GM19452 (cell line): ENCODE data around the gene PPP1R37.
A peak's percentile ranks its signal among the peaks of the same experiment; 100 is the strongest.

Source experiments
- ATAC-seq: cut with Tn5 transposase; IDR thresholded peaks from one replicate; pipeline ENCODE4 v1.9.1; 2021; ENCODE audit not compliant: unreplicated experiment

The PPP1R37 gene

GRCh38 chr19:45166723-45167252 is 73.8 kb downstream of the PPP1R37 start:
- no peak for ATAC-seq

- no peak for ATAC-seq
These were observed 75.9 kb downstream of the PPP1R37 start for GRCh38 chr19:45168767-45169351.

DNA sequence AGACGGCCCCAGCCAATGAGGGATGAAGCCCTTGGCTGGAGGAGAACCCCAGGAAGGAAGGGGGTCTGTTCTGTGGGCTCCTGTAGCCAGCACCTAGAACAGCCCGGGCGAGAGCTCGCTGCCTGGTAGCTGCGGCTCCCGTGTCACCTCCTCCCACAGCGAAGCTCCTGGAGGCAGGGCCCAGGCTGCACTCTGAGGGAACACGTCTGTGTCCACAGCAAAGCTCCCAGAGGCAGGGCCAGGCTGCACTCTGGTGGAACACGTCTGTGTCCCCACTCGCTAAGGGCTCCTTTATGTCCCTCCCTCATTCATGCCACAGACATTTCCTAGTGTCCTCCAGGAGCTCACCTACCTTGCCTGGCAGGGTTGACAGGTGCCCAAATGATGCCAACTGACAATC is 76.6 kb downstream of the PPP1R37 start:
- no peak for ATAC-seq

DNA sequence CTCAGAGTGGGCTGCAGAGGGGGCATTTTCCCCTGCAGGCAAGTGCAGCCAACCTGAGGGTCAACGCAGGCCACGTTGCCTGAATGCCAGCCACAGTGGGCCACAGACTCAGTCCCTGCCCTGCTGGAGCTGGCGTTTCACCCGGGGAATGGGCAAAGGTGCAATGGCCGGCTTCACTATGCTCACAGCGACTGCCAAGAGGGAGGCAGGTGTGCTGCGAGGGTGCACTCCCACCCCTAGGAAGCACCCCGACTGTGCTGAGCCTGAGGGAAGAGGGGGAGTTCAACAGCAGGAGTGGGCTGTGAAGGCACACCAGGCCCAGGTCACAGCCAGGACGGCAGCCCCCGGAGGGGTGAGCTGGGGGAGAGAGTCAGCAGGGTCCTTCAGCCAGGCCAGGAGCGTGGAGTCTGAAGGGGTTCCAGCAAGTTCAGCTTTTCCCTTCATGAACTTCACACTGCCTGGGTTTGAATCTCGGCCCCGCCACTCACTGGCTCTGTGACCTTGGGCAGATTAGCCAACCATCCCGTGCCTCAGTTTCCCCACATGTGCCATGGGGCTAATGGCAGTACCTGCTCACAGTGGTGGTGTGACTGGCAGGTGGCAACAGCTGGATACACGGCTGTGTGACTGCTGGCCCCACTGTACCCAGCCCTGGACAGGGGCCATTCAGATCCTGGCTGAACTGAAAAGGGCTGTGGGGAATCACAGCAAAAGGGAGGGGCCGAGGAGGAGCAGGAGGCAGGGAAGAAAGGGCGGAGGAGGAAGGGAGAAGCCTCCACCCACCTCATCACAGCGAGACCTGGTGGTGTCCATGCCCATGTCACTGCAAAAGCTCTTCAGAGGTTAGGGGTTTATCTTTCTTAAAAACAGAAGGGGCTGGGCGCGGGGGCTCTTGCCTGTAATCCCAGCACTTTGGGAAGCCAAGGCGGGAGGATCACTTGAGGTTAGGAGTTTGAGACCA is 77.4 kb downstream of the PPP1R37 start:
- no peak for ATAC-seq

- ATAC-seq: no peak
These were observed 78.2 kb downstream of the PPP1R37 start for GRCh38 chr19:45171211-45171623.

GRCh38 chr19:45172173-45172572 is 79.2 kb downstream of the PPP1R37 start:
- ATAC-seq: no peak

DNA sequence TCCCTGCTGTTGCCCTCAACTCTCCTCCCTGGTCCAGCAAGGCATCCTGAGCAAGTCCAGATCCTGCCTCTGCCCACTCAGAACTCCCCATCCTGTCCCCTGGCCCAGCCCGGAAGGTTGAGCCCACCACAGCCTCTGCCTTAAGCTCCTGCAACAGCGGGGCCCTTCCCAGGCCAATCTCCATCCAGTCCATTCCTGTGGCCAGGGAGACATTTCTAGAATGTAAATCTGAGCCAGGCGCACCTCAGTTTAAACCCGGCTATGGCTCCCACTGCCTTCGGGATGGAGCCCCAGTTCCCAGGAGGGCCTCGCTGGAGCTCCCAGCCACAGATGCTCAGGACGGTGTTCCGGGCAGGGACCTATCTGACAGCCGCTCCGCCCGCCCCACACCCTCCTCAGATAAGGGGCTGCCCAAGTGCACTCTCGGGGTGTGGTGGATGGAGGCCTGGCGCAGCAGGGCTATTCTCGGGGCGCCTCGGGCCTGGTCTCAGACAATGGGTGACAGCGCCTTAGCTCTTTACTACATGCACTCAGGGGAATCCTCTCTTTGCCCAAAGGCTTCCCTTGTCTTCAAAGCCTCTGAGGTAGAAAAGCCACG is 79.7 kb downstream of the PPP1R37 start:
- ATAC-seq: no peak

GRCh38 chr19:45173816-45174215 is 80.8 kb downstream of the PPP1R37 start:
- no peak for ATAC-seq

GRCh38 chr19:45175515-45176345 is 82.8 kb downstream of the PPP1R37 start:
- ATAC-seq: no peak

GRCh38 chr19:45177817-45178261 is 84.9 kb downstream of the PPP1R37 start, which contains the start of gene TRAPPC6A:
Gene TRAPPC6A, minus strand, starts transcription at chr19:45178237. Its CDS starts 19 bp downstream, at chr19:45178218.
- ATAC-seq: no peak

- ATAC-seq: peak; percentile 80
These were observed 85.5 kb downstream of the PPP1R37 start, which contains the start of gene BLOC1S3 for GRCh38 chr19:45178262-45179071. Gene BLOC1S3, plus strand, starts transcription at chr19:45178784. Its CDS starts 513 bp downstream, at chr19:45179297.

- no peak for ATAC-seq
These were observed 86.3 kb downstream of the PPP1R37 start for GRCh38 chr19:45179072-45179891.

DNA sequence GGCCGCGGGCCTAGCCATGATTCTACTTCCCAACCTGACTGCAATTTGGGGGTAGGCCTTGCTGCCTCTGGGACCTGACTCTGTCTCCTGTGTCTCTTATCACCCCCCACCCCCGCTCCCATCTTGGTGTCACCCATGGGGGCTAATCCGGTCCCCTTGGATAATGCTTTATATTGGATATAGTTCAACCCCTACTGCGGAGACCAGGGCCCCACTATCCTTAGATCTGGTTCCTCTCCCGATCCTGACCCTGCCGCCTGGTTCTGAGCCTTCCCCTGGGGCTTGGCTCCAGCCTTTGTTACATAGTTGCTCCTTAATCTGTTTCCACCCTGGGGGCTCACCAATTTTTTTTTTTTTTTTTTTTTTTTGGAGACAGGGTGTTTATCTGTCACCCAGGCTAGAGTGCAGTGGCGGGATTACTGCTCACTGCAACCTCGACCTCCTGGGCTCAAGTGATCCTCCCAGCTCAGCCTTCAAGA is 87.0 kb downstream of the PPP1R37 start:
- ATAC-seq: no peak

GRCh38 chr19:45180936-45181335 is 88.0 kb downstream of the PPP1R37 start:
- no peak for ATAC-seq

GRCh38 chr19:45182758-45183157 is 89.8 kb downstream of the PPP1R37 start:
- ATAC-seq: no peak

DNA sequence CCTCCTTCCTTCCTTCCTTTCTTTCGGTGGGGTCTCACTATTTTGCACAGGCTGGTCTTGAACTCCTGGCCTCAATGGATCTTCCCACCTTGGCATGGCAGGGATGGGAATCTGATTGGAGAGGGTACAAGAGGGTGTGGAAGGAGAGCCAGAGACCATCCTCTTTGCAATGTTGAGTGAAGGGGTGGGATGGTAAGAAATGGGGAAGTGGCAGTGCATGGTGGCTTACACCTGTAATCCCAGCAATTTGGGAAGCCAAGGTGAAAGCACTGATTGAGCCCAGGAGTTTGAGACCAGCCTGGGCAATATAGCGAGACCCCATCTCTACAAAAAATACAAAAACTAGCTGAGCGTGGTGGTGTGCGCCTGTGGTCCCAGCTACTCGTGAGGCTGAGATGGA is 91.1 kb downstream of the PPP1R37 start:
- ATAC-seq: no peak

DNA sequence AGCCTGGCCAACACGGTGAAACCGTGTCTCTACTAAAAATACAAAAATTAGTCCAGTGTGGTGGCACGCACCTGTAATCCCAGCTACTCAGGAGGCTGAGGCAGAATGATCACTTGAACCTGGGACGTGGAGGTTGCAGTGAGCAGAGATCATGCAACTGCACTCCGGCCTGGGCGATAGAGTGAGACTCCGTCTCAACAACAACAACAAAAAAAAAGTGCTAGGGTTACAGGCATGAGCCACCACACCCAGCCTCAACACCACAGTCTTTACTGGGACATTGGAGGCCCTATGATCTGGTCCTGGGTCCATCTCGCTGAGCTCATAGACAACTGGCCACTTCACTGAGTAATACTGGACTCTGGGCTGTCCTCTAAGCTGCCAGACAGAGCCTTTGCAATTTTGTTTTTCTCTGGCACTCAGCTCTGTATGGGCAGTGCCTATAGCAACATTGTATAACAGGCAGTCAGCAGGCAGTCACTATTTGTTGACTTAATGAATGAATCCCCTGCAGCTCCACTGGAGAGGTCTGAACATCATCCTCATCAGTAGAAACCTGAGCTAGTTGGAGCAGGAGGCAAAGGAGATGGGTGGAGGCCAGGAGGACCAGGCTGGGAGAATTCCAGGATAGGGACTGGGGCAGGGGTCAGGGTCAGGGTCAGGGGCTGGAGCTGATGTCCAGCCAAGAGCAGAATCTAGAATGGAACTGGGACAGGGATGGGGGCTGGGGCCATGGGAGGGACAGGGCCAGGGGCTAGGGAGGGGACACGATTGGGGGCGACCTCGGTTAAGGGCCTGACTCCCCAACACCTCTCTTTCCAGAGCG is 93.7 kb downstream of the PPP1R37 start:
- no peak for ATAC-seq
